ENCODE results near the gene BSPRY.
A peak's percentile ranks its signal among the peaks of the same experiment; 100 is the strongest.

BSPRY gene

GRCh38 chr9:113349445-113350094, at the start of gene BSPRY:
Gene BSPRY (plus strand): TSS chr9:113349541. CDS start chr9:113349580, 39 bp downstream.
- peak; percentile 58 for DNase-seq (ENCODE audit: low spot score)

- no peak for DNase-seq (ENCODE audit: low spot score)
Measured at GRCh38 chr9:113299800-113300292, 49.5 kb upstream of the BSPRY start.

- DNase-seq (ENCODE audit: low spot score), result no peak
Measured at GRCh38 chr9:113301548-113301947, 47.8 kb upstream of the BSPRY start.

- peak; percentile 52 for DNase-seq (ENCODE audit: low spot score)
Measured at GRCh38 chr9:113302792-113303418, 46.4 kb upstream of the BSPRY start, which contains the start of gene RNF183. Gene RNF183 (minus strand): TSS chr9:113303376. CDS start chr9:113298184, 5,192 bp downstream.

GRCh38 chr9:113306566-113306965, 42.8 kb upstream of the BSPRY start:
- no peak for DNase-seq (ENCODE audit: low spot score)

- DNase-seq (ENCODE audit: low spot score), result no peak
Measured at GRCh38 chr9:113307396-113307975, 41.9 kb upstream of the BSPRY start.

GRCh38 chr9:113309204-113309813, 40.0 kb upstream of the BSPRY start:
- no peak for DNase-seq (ENCODE audit: low spot score)

- no peak for DNase-seq (ENCODE audit: low spot score)
Measured at GRCh38 chr9:113310538-113310937, 38.8 kb upstream of the BSPRY start.

- DNase-seq (ENCODE audit: low spot score), result no peak
Measured at GRCh38 chr9:113311961-113312360, 37.4 kb upstream of the BSPRY start.

- DNase-seq (ENCODE audit: low spot score), result no peak
Measured at GRCh38 chr9:113313261-113313660, 36.1 kb upstream of the BSPRY start.

GRCh38 chr9:113315231-113315630, 34.1 kb upstream of the BSPRY start:
- DNase-seq (ENCODE audit: low spot score), result no peak

- no peak for DNase-seq (ENCODE audit: low spot score)
Measured at GRCh38 chr9:113316030-113316429, 33.3 kb upstream of the BSPRY start.

- no peak for DNase-seq (ENCODE audit: low spot score)
Measured at GRCh38 chr9:113317777-113318176, 31.6 kb upstream of the BSPRY start.

GRCh38 chr9:113319054-113319453, 30.3 kb upstream of the BSPRY start:
- DNase-seq (ENCODE audit: low spot score), result no peak

- DNase-seq (ENCODE audit: low spot score), result no peak
Measured at GRCh38 chr9:113320051-113320450, 29.3 kb upstream of the BSPRY start.

- DNase-seq (ENCODE audit: low spot score), result no peak
Measured at GRCh38 chr9:113322671-113323070, 26.7 kb upstream of the BSPRY start.

GRCh38 chr9:113326230-113326629, 23.1 kb upstream of the BSPRY start:
- no peak for DNase-seq (ENCODE audit: low spot score)

- no peak for DNase-seq (ENCODE audit: low spot score)
Measured at GRCh38 chr9:113328045-113328782, 21.1 kb upstream of the BSPRY start.

- no peak for DNase-seq (ENCODE audit: low spot score)
Measured at GRCh38 chr9:113331780-113332179, 17.6 kb upstream of the BSPRY start.

- no peak for DNase-seq (ENCODE audit: low spot score)
Measured at GRCh38 chr9:113337714-113338113, 11.6 kb upstream of the BSPRY start.

- DNase-seq (ENCODE audit: low spot score), result peak; percentile 93
Measured at GRCh38 chr9:113340011-113340699, 9.2 kb upstream of the BSPRY start, which contains the start of gene WDR31. Gene WDR31 (minus strand): TSS chr9:113340275. CDS start chr9:113332022, 8,253 bp downstream.
